MM.1S (cell line): ENCODE data around the gene ST8SIA2.

Source experiments
- DNase-seq: peaks from one replicate; pipeline ENCODE4 v3.0.0-alpha.2; 2015
- H2AFZ ChIP-seq: fragments of 300-600 bp; sonication (generic); 2 replicates; pipeline ENCODE4 v1.6.0; 2016; ENCODE audit warnings: antibody characterized with exemption, low read length
- H3F3A ChIP-seq: fragments of 300-600 bp; sonication (generic); 2 replicates; pipeline ENCODE4 v1.6.1; 2016; ENCODE audit warnings: mild to moderate bottlenecking, antibody characterized with exemption, low read length, moderate library complexity, mixed read lengths; ENCODE audit not compliant: insufficient read depth
- H3K27ac ChIP-seq: fragments of 300-600 bp; sonication (generic); 2 replicates; pipeline ENCODE4 v1.5.1; 2016; ENCODE audit warnings: mild to moderate bottlenecking, low read length
- H3K27me3 ChIP-seq: fragments of 300-600 bp; sonication (generic); replicated peaks from 2 replicates; pipeline ENCODE4 v1.6.0; 2016; ENCODE audit warnings: low read length; ENCODE audit not compliant: insufficient read depth
- H3K36me3 ChIP-seq: fragments of 300-600 bp; sonication (generic); replicated peaks from 2 replicates; pipeline ENCODE4 v1.6.1; 2016; ENCODE audit warnings: mild to moderate bottlenecking, low read length, mixed read lengths; ENCODE audit not compliant: insufficient read depth
- H3K4me1 ChIP-seq: fragments of 300-600 bp; sonication (generic); 2 replicates; pipeline ENCODE4 v1.6.1; 2016; ENCODE audit warnings: low read length, mixed read lengths
- H3K4me2 ChIP-seq: fragments of 300-600 bp; sonication (generic); 2 replicates; pipeline ENCODE4 v1.6.0; 2016; ENCODE audit warnings: low read depth, low read length
- H3K4me3 ChIP-seq: fragments of 300-600 bp; sonication (generic); 2 replicates; pipeline ENCODE4 v1.5.1; 2016; ENCODE audit warnings: low read length, mixed read lengths
- H3K79me2 ChIP-seq: fragments of 300-600 bp; sonication (generic); 2 replicates; pipeline ENCODE4 v1.6.1; 2016; ENCODE audit warnings: mixed run types, low read length, mixed read lengths
- H3K9ac ChIP-seq: fragments of 300-600 bp; sonication (generic); 2 replicates; pipeline ENCODE4 v1.6.1; 2016; ENCODE audit warnings: low read length, mixed read lengths
- H3K9me2 ChIP-seq: fragments of 300-600 bp; sonication (generic); replicated peaks from 2 replicates; pipeline ENCODE4 v1.6.1; 2016; ENCODE audit warnings: mild to moderate bottlenecking, low read length, mixed read lengths; ENCODE audit not compliant: insufficient read depth
- H3K9me3 ChIP-seq: fragments of 300-600 bp; sonication (generic); replicated peaks from 2 replicates; pipeline ENCODE4 v1.6.1; 2016; ENCODE audit warnings: mild to moderate bottlenecking, low read length, mixed read lengths; ENCODE audit not compliant: insufficient read depth
- H4K20me1 ChIP-seq: fragments of 300-600 bp; sonication (generic); 2 replicates; pipeline ENCODE4 v1.6.1; 2016; ENCODE audit warnings: mild to moderate bottlenecking, low read length, moderate library complexity, mixed read lengths; ENCODE audit not compliant: insufficient read depth
- CTCF ChIP-seq: fragments of 300-600 bp; sonication (generic); IDR thresholded peaks from 2 replicates; pipeline ENCODE4 v1.5.1; 2016; ENCODE audit warnings: antibody characterized with exemption, low read length, mixed read lengths
- EZH2 ChIP-seq: fragments of 300-600 bp; sonication (generic); optimal IDR thresholded peaks from 2 replicates; pipeline ENCODE3; 2017; ENCODE audit warnings: low read depth, mild to moderate bottlenecking, antibody characterized with exemption, low read length, mixed read lengths
- EZH2phosphoT487 ChIP-seq: fragments of 300-600 bp; sonication (generic); IDR thresholded peaks from 2 replicates; pipeline ENCODE4 v1.6.1; 2018; ENCODE audit warnings: antibody characterized with exemption, low read length

Gene ST8SIA2

GRCh38 chr15:92405942-92406341, 12.3 kb downstream of the ST8SIA2 start:
- Histone ChIP-seq H3K27ac (no peak overlapping the region), H3K9ac (no peak overlapping the region), H2AFZ (no peak overlapping the region), H3K9me3 (no peaks in the 10 kb centered on the region), H4K20me1 (no peaks in the 10 kb centered on the region), H3K4me2 (no peak overlapping the region), H3K36me3 (no peaks in the 10 kb centered on the region), H3K79me2 (no peaks in the 10 kb centered on the region), H3K27me3 (no peaks in the 10 kb centered on the region), H3K4me3 (no peak overlapping the region), H3K4me1 (no peaks in the 10 kb centered on the region), H3F3A (no peaks in the 10 kb centered on the region), H3K9me2 (no peaks in the 10 kb centered on the region)
- DNase-seq = no peak
- TF ChIP-seq EZH2 (no peak), EZH2phosphoT487 (no peak)

DNA sequence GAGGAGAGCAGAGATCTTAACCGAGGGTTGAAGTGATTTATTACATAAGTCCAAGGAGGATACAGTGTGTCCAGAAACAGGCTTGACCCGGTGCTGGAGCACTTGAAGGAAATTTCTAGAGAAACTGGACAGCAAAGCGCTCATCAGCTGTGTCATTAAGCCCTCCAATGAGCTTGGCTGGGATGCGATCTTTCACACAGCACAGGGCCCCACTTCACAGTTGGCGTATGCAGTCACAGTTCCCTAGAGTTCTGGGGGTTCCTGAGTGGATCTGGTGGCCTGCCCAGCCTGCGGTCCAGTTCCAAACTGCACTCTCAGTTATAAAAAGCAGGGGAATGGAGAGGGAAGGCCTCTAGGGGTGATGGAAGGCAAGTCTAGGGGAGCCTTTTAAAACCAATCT, 13.6 kb downstream of the ST8SIA2 start:
- Histone ChIP-seq H3K9ac (no peak overlapping the region), H2AFZ (no peak overlapping the region), H3K9me2 (no peaks in the 10 kb centered on the region), H4K20me1 (no peaks in the 10 kb centered on the region), H3K36me3 (no peaks in the 10 kb centered on the region), H3K9me3 (no peaks in the 10 kb centered on the region), H3K27ac (no peak overlapping the region), H3K79me2 (no peaks in the 10 kb centered on the region), H3K4me2 (no peak overlapping the region), H3K4me1 (no peaks in the 10 kb centered on the region), H3K4me3 (no peak overlapping the region), H3F3A (no peaks in the 10 kb centered on the region), H3K27me3 (no peaks in the 10 kb centered on the region)
- DNase-seq = no peak
- no peak for TF ChIP-seq EZH2
- no peak for TF ChIP-seq EZH2phosphoT487
- no peak for TF ChIP-seq CTCF

DNA sequence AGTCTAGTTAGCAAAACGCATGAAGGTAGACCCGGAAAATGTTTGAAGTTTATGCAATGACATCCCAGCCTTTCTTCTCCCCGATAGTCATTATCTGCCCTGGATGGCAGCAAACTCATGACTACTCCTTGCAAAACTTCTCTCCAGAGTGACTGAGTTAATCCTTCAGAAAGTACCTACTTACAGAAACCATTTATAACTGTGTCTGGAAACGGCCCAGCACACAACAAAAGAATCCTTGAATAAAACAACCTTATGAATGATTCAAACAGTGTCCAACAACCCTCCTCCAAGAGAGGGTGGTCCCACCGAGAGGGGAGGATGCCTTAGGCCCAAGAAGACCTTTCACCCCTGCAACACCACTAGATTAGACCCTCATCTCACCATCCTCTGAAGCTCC, 14.2 kb downstream of the ST8SIA2 start:
- no peak for DNase-seq
- Histone ChIP-seq H3K4me1 (no peaks in the 10 kb centered on the region), H3K4me3 (no peak overlapping the region), H4K20me1 (no peaks in the 10 kb centered on the region), H3K27ac (no peak overlapping the region), H3K27me3 (no peaks in the 10 kb centered on the region), H3F3A (no peaks in the 10 kb centered on the region), H3K36me3 (no peaks in the 10 kb centered on the region), H2AFZ (no peak overlapping the region), H3K9me2 (no peaks in the 10 kb centered on the region), H3K4me2 (no peak overlapping the region), H3K9ac (no peak overlapping the region), H3K79me2 (no peaks in the 10 kb centered on the region), H3K9me3 (no peaks in the 10 kb centered on the region)
- no peak for TF ChIP-seq CTCF
- TF ChIP-seq EZH2 = no peak
- TF ChIP-seq EZH2phosphoT487 = no peak

DNA sequence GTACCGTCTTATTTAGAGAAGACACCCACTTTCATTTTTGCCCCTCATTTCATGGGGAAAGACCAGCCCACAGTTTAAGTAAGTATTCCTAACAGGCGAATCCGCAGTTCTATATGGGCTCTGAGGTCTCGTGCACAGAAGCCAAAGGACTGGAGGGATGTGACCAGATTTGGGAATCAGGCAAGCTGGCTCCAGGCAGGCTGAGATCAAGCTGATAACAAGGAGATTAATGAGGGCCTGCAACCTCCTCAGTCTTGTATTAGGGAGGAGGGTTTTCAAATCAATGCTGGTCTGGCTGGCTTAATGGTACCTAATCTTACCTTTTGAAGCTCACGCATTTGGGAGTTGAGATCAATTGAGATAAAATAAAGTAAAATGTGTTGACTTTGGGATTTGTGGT, 15.3 kb downstream of the ST8SIA2 start:
- Histone ChIP-seq H3K9ac (no peak overlapping the region), H4K20me1 (no peaks in the 10 kb centered on the region), H3K36me3 (no peaks in the 10 kb centered on the region), H3K79me2 (no peaks in the 10 kb centered on the region), H3K4me1 (no peaks in the 10 kb centered on the region), H3K27ac (no peak overlapping the region), H3K4me2 (no peak overlapping the region), H3K9me3 (no peaks in the 10 kb centered on the region), H3K4me3 (no peak overlapping the region), H3F3A (no peaks in the 10 kb centered on the region), H3K27me3 (no peaks in the 10 kb centered on the region), H2AFZ (no peak overlapping the region), H3K9me2 (no peaks in the 10 kb centered on the region)
- no peak for DNase-seq
- no peak for TF ChIP-seq EZH2phosphoT487
- no peak for TF ChIP-seq EZH2
- no peak for TF ChIP-seq CTCF
